Neural progenitor cell (in vitro differentiated cells): Measurements from ENCODE around the gene EDN1. TPM values are rescaled to one million over a fixed set of nuclear protein-coding genes. Genes with fewer than 3 reads are reported as not detected.
A peak's percentile ranks its signal among the peaks of the same experiment; 100 is the strongest.

ENCODE experiments used
- DNase-seq: peaks from one replicate; pipeline ENCODE4 v3.0.0-alpha.2; 2016; ENCODE audit warnings: low spot score
- H2AFZ ChIP-seq: fragments of 200-600 bp; sonication (generic); replicated peaks from 2 replicates; pipeline ENCODE4 v1.6.1; 2016; ENCODE audit warnings: antibody characterized with exemption
- H3F3A ChIP-seq: fragments of 200-600 bp; sonication (generic); 2 replicates; pipeline ENCODE4 v1.6.1; 2016; ENCODE audit warnings: antibody characterized with exemption, low read depth
- H3K27ac ChIP-seq: fragments of 200-600 bp; sonication (generic); 2 replicates; pipeline ENCODE4 v1.5.1; 2016; ENCODE audit warnings: mild to moderate bottlenecking
- H3K27me3 ChIP-seq: fragments of 200-600 bp; sonication (generic); 2 replicates; pipeline ENCODE4 v1.6.1; 2016; ENCODE audit warnings: mild to moderate bottlenecking, moderate library complexity
- H3K36me3 ChIP-seq: fragments of 200-600 bp; sonication (generic); 2 replicates; pipeline ENCODE4 v1.5.1; 2016
- H3K4me1 ChIP-seq: fragments of 200-600 bp; sonication (generic); 2 replicates; pipeline ENCODE4 v1.6.1; 2016; ENCODE audit warnings: mixed run types
- H3K4me2 ChIP-seq: fragments of 200-600 bp; sonication (generic); 2 replicates; pipeline ENCODE4 v1.6.1; 2016
- H3K4me3 ChIP-seq: fragments of 200-600 bp; sonication (generic); 2 replicates; pipeline ENCODE4 v1.5.1; 2016
- H3K79me2 ChIP-seq: fragments of 200-600 bp; sonication (generic); 2 replicates; pipeline ENCODE4 v1.6.1; 2016; ENCODE audit warnings: low read depth
- H3K9ac ChIP-seq: fragments of 200-600 bp; sonication (generic); 2 replicates; pipeline ENCODE4 v1.6.1; 2016
- H3K9me3 ChIP-seq: fragments of 200-600 bp; sonication (generic); 2 replicates; pipeline ENCODE4 v1.5.1; 2016; ENCODE audit warnings: low read depth
- H4K20me1 ChIP-seq: fragments of 200-600 bp; sonication (generic); 2 replicates; pipeline ENCODE4 v1.6.1; 2016; ENCODE audit warnings: low read depth
- H3K27ac Mint-ChIP-seq: 3 replicates; pipeline ENCODE4 v1.8.0; 2021; ENCODE audit warnings: mixed read lengths
- H3K27me3 Mint-ChIP-seq: 2 replicates; pipeline ENCODE4 v1.8.0; 2022; ENCODE audit warnings: low read depth, mild to moderate bottlenecking, inconsistent platforms, moderate library complexity, mixed read lengths; ENCODE audit not compliant: insufficient read depth
- H3K36me3 Mint-ChIP-seq: 3 replicates; pipeline ENCODE4 v1.8.0; 2021; ENCODE audit warnings: mixed read lengths
- H3K4me1 Mint-ChIP-seq: 3 replicates; pipeline ENCODE4 v1.8.0; 2021; ENCODE audit warnings: mixed read lengths
- H3K4me3 Mint-ChIP-seq: 3 replicates; pipeline ENCODE4 v1.8.0; 2021; ENCODE audit warnings: mild to moderate bottlenecking, moderate library complexity, mixed read lengths
- H3K9me3 Mint-ChIP-seq: 3 replicates; pipeline ENCODE4 v1.8.0; 2020; ENCODE audit warnings: mixed read lengths
- EZH2 ChIP-seq: fragments of 200-600 bp; sonication (generic); IDR thresholded peaks from 2 replicates; pipeline ENCODE4 v1.6.1; 2017; ENCODE audit warnings: antibody characterized with exemption, mild to moderate bottlenecking, moderate library complexity
- EZH2phosphoT487 ChIP-seq: fragments of 200-600 bp; sonication (generic); IDR thresholded peaks from 2 replicates; pipeline ENCODE4 v1.6.1; 2017; ENCODE audit warnings: antibody characterized with exemption
- total RNA-seq: library from RNA; depleted of rRNA; stranded (reverse); fragments of >200 nt; gene quantifications from 2 replicates; pipeline ENCODE4 v1.2.3, GENCODE V29; 2015; ENCODE audit warnings: low replicate concordance
- TF ChIP-seq, protein P1 (sequence below): fragments of 200-600 bp; sonication (generic); IDR thresholded peaks from 2 replicates; pipeline ENCODE4 v1.5.1; 2017; ENCODE audit warnings: antibody characterized with exemption, mild to moderate bottlenecking

Gene EDN1
- total RNA-seq, 1 donor from 2014 or later: 2.9 TPM

DNA sequence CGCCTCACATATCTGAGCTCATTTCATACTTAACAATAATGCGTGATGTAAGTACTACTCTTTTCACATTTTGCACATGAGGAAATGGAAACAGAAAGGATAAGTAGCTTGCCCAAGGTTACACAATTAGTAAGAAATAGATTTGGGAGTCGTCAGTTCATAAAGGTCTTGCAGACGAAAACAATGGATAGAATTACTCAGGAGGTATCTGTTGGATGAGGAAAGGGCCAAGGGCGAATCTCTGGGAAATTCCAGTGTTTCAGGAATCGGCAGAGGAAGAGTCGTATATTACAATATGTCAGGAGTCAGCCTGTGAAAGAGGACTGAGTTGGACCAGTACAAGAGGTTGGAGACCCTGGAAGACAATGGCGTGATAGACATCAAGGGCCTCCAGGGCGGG lies 12.8 kb upstream of the EDN1 start:
- TF ChIP-seq, protein P1, sequence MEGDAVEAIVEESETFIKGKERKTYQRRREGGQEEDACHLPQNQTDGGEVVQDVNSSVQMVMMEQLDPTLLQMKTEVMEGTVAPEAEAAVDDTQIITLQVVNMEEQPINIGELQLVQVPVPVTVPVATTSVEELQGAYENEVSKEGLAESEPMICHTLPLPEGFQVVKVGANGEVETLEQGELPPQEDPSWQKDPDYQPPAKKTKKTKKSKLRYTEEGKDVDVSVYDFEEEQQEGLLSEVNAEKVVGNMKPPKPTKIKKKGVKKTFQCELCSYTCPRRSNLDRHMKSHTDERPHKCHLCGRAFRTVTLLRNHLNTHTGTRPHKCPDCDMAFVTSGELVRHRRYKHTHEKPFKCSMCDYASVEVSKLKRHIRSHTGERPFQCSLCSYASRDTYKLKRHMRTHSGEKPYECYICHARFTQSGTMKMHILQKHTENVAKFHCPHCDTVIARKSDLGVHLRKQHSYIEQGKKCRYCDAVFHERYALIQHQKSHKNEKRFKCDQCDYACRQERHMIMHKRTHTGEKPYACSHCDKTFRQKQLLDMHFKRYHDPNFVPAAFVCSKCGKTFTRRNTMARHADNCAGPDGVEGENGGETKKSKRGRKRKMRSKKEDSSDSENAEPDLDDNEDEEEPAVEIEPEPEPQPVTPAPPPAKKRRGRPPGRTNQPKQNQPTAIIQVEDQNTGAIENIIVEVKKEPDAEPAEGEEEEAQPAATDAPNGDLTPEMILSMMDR: no peak
- no peak for TF ChIP-seq EZH2
- no peak for TF ChIP-seq EZH2phosphoT487
- Mint-ChIP-seq H3K4me1 (peaks cover 10% of the 10 kb centered on the region), H3K9me3 (peaks cover 9% of the 10 kb centered on the region), H3K36me3 (no peaks in the 10 kb centered on the region), H3K27me3 (peaks cover 3% of the 10 kb centered on the region), H3K27ac (no peak overlapping the region), H3K4me3 (no peak overlapping the region)
- no peaks in the 10 kb centered on the region for H3F3A ChIP-seq
- H2AFZ ChIP-seq: no peak overlapping the region
- H3K36me3 ChIP-seq: no peaks in the 10 kb centered on the region
- H3K79me2 ChIP-seq: no peaks in the 10 kb centered on the region
- peaks cover 4% of the 10 kb centered on the region for H3K4me1 ChIP-seq
- no peaks in the 10 kb centered on the region for H4K20me1 ChIP-seq
- DNase-seq: no peak
- no peak overlapping the region for H3K27ac ChIP-seq
- H3K4me2 ChIP-seq: no peak overlapping the region
- no peaks in the 10 kb centered on the region for H3K9me3 ChIP-seq
- no peak overlapping the region for H3K9ac ChIP-seq
- H3K27me3 ChIP-seq: no peaks in the 10 kb centered on the region
- no peak overlapping the region for H3K4me3 ChIP-seq

DNA sequence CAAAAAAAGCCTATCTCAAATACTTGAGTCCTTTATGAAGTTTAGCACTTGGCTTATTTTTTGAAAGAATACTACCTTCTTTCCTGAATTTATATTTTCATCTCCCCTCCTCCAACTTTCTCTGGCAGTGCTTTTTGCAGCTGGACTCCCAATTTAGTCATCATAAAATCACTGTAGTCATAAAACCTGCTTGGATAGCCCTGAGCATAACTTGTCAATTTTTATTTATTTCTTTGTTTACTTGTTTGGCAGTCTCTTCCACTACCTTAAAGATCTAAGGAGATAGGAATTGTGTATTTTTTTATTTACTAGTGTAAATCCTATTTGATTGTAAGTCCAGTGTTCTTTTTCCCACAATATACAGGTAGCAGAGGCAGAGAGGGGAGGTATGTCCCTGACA lies 11.2 kb upstream of the EDN1 start:
- Histone ChIP-seq H3K27me3 (no peaks in the 10 kb centered on the region), H3K79me2 (no peaks in the 10 kb centered on the region), H3K4me1 (peaks cover 6% of the 10 kb centered on the region), H3F3A (no peaks in the 10 kb centered on the region), H3K27ac (no peak overlapping the region), H2AFZ (peak overlapping the region; percentile 80), H4K20me1 (no peaks in the 10 kb centered on the region), H3K4me3 (no peak overlapping the region), H3K9ac (no peak overlapping the region), H3K36me3 (no peaks in the 10 kb centered on the region), H3K4me2 (no peak overlapping the region), H3K9me3 (no peaks in the 10 kb centered on the region)
- Mint-ChIP-seq H3K27me3 (no peaks in the 10 kb centered on the region), H3K36me3 (no peaks in the 10 kb centered on the region), H3K4me1 (peaks cover 13% of the 10 kb centered on the region), H3K9me3 (peaks cover 3% of the 10 kb centered on the region), H3K27ac (no peak overlapping the region), H3K4me3 (no peak overlapping the region)
- no peak for DNase-seq
- no peak for TF ChIP-seq EZH2phosphoT487
- TF ChIP-seq EZH2: no peak
- TF ChIP-seq, protein P1: no peak

DNA sequence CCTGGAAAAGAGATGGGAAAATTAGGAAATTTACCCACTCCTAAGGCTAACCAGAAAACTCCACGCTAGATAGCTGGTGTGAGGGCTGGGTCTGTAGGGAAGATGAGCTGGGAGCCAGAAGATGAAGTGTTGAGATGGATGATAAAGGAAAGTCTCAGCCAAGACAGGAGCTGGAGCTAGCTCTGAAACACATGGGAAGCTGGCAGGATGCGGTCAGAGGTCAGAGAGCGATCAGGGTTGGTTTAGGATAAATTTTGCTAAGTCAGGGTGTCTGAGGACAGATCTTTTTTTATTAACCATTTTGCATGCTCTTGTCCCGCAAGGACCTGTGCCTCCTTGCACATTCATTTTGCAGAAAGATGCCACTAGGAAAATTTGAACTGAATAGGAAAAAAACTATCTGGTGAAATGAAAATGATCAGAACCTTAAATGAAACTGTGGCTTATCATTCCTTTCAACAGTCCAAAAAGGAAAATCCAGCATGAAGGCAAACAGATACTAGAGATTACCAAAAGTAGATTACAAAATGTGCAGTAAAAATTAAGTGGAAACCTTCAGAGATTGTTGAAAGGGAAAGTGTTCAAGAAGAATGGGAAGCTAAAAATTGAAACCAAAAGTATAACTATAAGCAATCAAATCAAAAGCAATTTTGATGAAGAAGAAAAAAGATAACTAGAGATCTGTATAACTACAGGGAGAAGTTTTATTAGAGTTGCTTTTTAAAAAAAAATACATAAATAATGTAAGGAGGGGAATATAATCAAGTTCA lies 10.7 kb upstream of the EDN1 start:
- H3K27ac ChIP-seq: no peak overlapping the region
- no peaks in the 10 kb centered on the region for H3F3A ChIP-seq
- no peaks in the 10 kb centered on the region for H3K79me2 ChIP-seq
- H3K9me3 ChIP-seq: no peaks in the 10 kb centered on the region
- peaks cover 3% of the 10 kb centered on the region for H3K9me3 Mint-ChIP-seq
- H4K20me1 ChIP-seq: no peaks in the 10 kb centered on the region
- peaks cover 6% of the 10 kb centered on the region for H3K4me1 ChIP-seq
- no peak overlapping the region for H3K4me2 ChIP-seq
- no peak overlapping the region for H3K27ac Mint-ChIP-seq
- H3K27me3 ChIP-seq: no peaks in the 10 kb centered on the region
- H2AFZ ChIP-seq: peak overlapping the region; percentile 80
- H3K36me3 ChIP-seq: no peaks in the 10 kb centered on the region
- H3K9ac ChIP-seq: no peak overlapping the region
- TF ChIP-seq, protein P1: no peak
- TF ChIP-seq EZH2phosphoT487: no peak
- TF ChIP-seq EZH2: no peak
- H3K4me3 Mint-ChIP-seq: no peak overlapping the region
- no peak for DNase-seq
- H3K36me3 Mint-ChIP-seq: no peaks in the 10 kb centered on the region
- H3K4me3 ChIP-seq: no peak overlapping the region
- peaks cover 13% of the 10 kb centered on the region for H3K4me1 Mint-ChIP-seq
- no peaks in the 10 kb centered on the region for H3K27me3 Mint-ChIP-seq
